HG03097 (cell line): ENCODE results near the gene METRN.

Experiments
- ATAC-seq: cut with Tn5 transposase; IDR thresholded peaks from one replicate; pipeline ENCODE4 v1.9.1; 2021; ENCODE audit not compliant: unreplicated experiment, low FRiP score

The METRN gene

GRCh38 chr16:677316-678190 lies 37.4 kb upstream of the METRN start:
- ATAC-seq, result no peak

- no peak for ATAC-seq
Measured at GRCh38 chr16:678209-678857, 36.6 kb upstream of the METRN start.

- ATAC-seq, result no peak
Measured at GRCh38 chr16:678858-679813, 35.8 kb upstream of the METRN start.

GRCh38 chr16:679814-680624 lies 34.9 kb upstream of the METRN start, which contains the start of gene STUB1:
Gene STUB1 (plus strand): TSS chr16:680410. CDS start chr16:680526, 116 bp downstream.
- ATAC-seq, result peak; percentile 34

GRCh38 chr16:680625-680945 lies 34.3 kb upstream of the METRN start:
- ATAC-seq, result no peak

- no peak for ATAC-seq
Measured at GRCh38 chr16:680967-681745, 33.8 kb upstream of the METRN start.

- no peak for ATAC-seq
Measured at GRCh38 chr16:681746-682427, 33.0 kb upstream of the METRN start.

GRCh38 chr16:682493-683395 lies 32.2 kb upstream of the METRN start:
- no peak for ATAC-seq

GRCh38 chr16:683396-684070 lies 31.4 kb upstream of the METRN start:
- ATAC-seq, result no peak

- peak; percentile 52 for ATAC-seq
Measured at GRCh38 chr16:684071-684794, 30.7 kb upstream of the METRN start, which contains the start of gene JMJD8. Gene JMJD8 (minus strand): TSS chr16:684334. CDS start chr16:684319, 15 bp downstream.

- ATAC-seq, result no peak
Measured at GRCh38 chr16:684961-685696, 29.8 kb upstream of the METRN start.

GRCh38 chr16:685967-686366 lies 29.0 kb upstream of the METRN start:
- no peak for ATAC-seq

- no peak for ATAC-seq
Measured at GRCh38 chr16:686459-687260, 28.3 kb upstream of the METRN start.

- ATAC-seq, result no peak
Measured at GRCh38 chr16:687499-687898, 27.4 kb upstream of the METRN start.
